Neural progenitor cell (in vitro differentiated cells): ENCODE data around the gene SLC10A3. TPM values are rescaled to one million over a fixed set of nuclear protein-coding genes. Genes with fewer than 3 reads are reported as not detected.

Experiments
- DNase-seq: peaks from one replicate; pipeline ENCODE4 v3.0.0-alpha.2; 2016; ENCODE audit warnings: low spot score
- H2AFZ ChIP-seq: fragments of 200-600 bp; sonication (generic); replicated peaks from 2 replicates; pipeline ENCODE4 v1.6.1; 2016; ENCODE audit warnings: antibody characterized with exemption
- H3F3A ChIP-seq: fragments of 200-600 bp; sonication (generic); 2 replicates; pipeline ENCODE4 v1.6.1; 2016; ENCODE audit warnings: antibody characterized with exemption, low read depth
- H3K27ac ChIP-seq: fragments of 200-600 bp; sonication (generic); 2 replicates; pipeline ENCODE4 v1.5.1; 2016; ENCODE audit warnings: mild to moderate bottlenecking
- H3K27me3 ChIP-seq: fragments of 200-600 bp; sonication (generic); 2 replicates; pipeline ENCODE4 v1.6.1; 2016; ENCODE audit warnings: mild to moderate bottlenecking, moderate library complexity
- H3K36me3 ChIP-seq: fragments of 200-600 bp; sonication (generic); 2 replicates; pipeline ENCODE4 v1.5.1; 2016
- H3K4me1 ChIP-seq: fragments of 200-600 bp; sonication (generic); 2 replicates; pipeline ENCODE4 v1.6.1; 2016; ENCODE audit warnings: mixed run types
- H3K4me2 ChIP-seq: fragments of 200-600 bp; sonication (generic); 2 replicates; pipeline ENCODE4 v1.6.1; 2016
- H3K4me3 ChIP-seq: fragments of 200-600 bp; sonication (generic); 2 replicates; pipeline ENCODE4 v1.5.1; 2016
- H3K79me2 ChIP-seq: fragments of 200-600 bp; sonication (generic); 2 replicates; pipeline ENCODE4 v1.6.1; 2016; ENCODE audit warnings: low read depth
- H3K9ac ChIP-seq: fragments of 200-600 bp; sonication (generic); 2 replicates; pipeline ENCODE4 v1.6.1; 2016
- H3K9me3 ChIP-seq: fragments of 200-600 bp; sonication (generic); 2 replicates; pipeline ENCODE4 v1.5.1; 2016; ENCODE audit warnings: low read depth
- H4K20me1 ChIP-seq: fragments of 200-600 bp; sonication (generic); 2 replicates; pipeline ENCODE4 v1.6.1; 2016; ENCODE audit warnings: low read depth
- H3K27ac Mint-ChIP-seq: 3 replicates; pipeline ENCODE4 v1.8.0; 2021; ENCODE audit warnings: mixed read lengths
- H3K27me3 Mint-ChIP-seq: 2 replicates; pipeline ENCODE4 v1.8.0; 2022; ENCODE audit warnings: low read depth, mild to moderate bottlenecking, inconsistent platforms, moderate library complexity, mixed read lengths; ENCODE audit not compliant: insufficient read depth
- H3K36me3 Mint-ChIP-seq: 3 replicates; pipeline ENCODE4 v1.8.0; 2021; ENCODE audit warnings: mixed read lengths
- H3K4me1 Mint-ChIP-seq: 3 replicates; pipeline ENCODE4 v1.8.0; 2021; ENCODE audit warnings: mixed read lengths
- H3K4me3 Mint-ChIP-seq: 3 replicates; pipeline ENCODE4 v1.8.0; 2021; ENCODE audit warnings: mild to moderate bottlenecking, moderate library complexity, mixed read lengths
- H3K9me3 Mint-ChIP-seq: 3 replicates; pipeline ENCODE4 v1.8.0; 2020; ENCODE audit warnings: mixed read lengths
- CTCF ChIP-seq: fragments of 200-600 bp; sonication (generic); IDR thresholded peaks from 2 replicates; pipeline ENCODE4 v1.5.1; 2017; ENCODE audit warnings: antibody characterized with exemption, mild to moderate bottlenecking
- EZH2 ChIP-seq: fragments of 200-600 bp; sonication (generic); IDR thresholded peaks from 2 replicates; pipeline ENCODE4 v1.6.1; 2017; ENCODE audit warnings: antibody characterized with exemption, mild to moderate bottlenecking, moderate library complexity
- EZH2phosphoT487 ChIP-seq: fragments of 200-600 bp; sonication (generic); IDR thresholded peaks from 2 replicates; pipeline ENCODE4 v1.6.1; 2017; ENCODE audit warnings: antibody characterized with exemption
- total RNA-seq: library from RNA; depleted of rRNA; stranded (reverse); fragments of >200 nt; gene quantifications from 2 replicates; pipeline ENCODE4 v1.2.3, GENCODE V29; 2015; ENCODE audit warnings: low replicate concordance

Gene SLC10A3
- total RNA-seq, 1 donor from 2014 or later = 3.5 TPM

GRCh38 chrX:154534526-154535322 lies 44.3 kb upstream of the SLC10A3 start:
- no peak overlapping the region for H3K27ac Mint-ChIP-seq
- Histone ChIP-seq H3K4me1 (no peaks in the 10 kb centered on the region), H3K36me3 (no peaks in the 10 kb centered on the region), H3K4me2 (no peak overlapping the region), H4K20me1 (no peaks in the 10 kb centered on the region), H3F3A (no peaks in the 10 kb centered on the region), H3K4me3 (no peak overlapping the region), H3K79me2 (no peaks in the 10 kb centered on the region), H3K9me3 (no peaks in the 10 kb centered on the region), H3K27me3 (no peaks in the 10 kb centered on the region), H3K9ac (no peak overlapping the region), H2AFZ (no peak overlapping the region), H3K27ac (no peak overlapping the region)
- H3K4me3 Mint-ChIP-seq = no peak overlapping the region
- TF ChIP-seq EZH2 = no peak
- peak; percentile 84 for TF ChIP-seq CTCF
- DNase-seq = peak; percentile 92
- H3K27me3 Mint-ChIP-seq = peaks cover 5% of the 10 kb centered on the region
- H3K9me3 Mint-ChIP-seq = peaks cover 14% of the 10 kb centered on the region
- peaks cover 3% of the 10 kb centered on the region for H3K36me3 Mint-ChIP-seq
- no peaks in the 10 kb centered on the region for H3K4me1 Mint-ChIP-seq

DNA sequence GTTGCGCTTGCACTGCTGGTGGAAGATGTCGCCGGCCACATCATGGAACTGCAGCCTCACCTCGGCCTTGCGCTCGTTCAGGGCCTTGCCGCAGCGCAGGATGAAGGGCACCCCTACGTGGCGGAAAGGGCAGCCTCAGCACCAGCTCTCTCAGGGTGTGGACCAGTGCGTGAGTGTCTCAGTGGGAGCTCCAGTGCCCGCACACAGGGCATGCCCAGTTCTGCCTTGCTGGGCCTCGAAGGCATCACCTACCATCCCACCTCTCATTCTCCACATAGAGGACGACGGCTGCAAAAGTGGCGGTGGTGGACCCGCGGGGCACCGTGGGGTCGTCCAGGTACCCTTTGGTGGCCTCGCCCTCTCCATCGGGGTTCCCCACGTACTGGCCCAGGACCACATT lies 42.3 kb upstream of the SLC10A3 start:
- Histone ChIP-seq H3K4me2 (no peak overlapping the region), H3K27me3 (no peaks in the 10 kb centered on the region), H3K9ac (no peak overlapping the region), H2AFZ (no peak overlapping the region), H4K20me1 (no peaks in the 10 kb centered on the region), H3K4me1 (no peaks in the 10 kb centered on the region), H3K4me3 (no peak overlapping the region), H3F3A (no peaks in the 10 kb centered on the region), H3K79me2 (no peaks in the 10 kb centered on the region), H3K36me3 (no peaks in the 10 kb centered on the region), H3K9me3 (no peaks in the 10 kb centered on the region), H3K27ac (no peak overlapping the region)
- H3K4me1 Mint-ChIP-seq = no peaks in the 10 kb centered on the region
- TF ChIP-seq EZH2phosphoT487 (no peak), EZH2 (no peak), CTCF (no peak)
- H3K36me3 Mint-ChIP-seq = peaks cover 3% of the 10 kb centered on the region
- H3K4me3 Mint-ChIP-seq = no peak overlapping the region
- no peak for DNase-seq
- H3K27me3 Mint-ChIP-seq = peaks cover 5% of the 10 kb centered on the region
- no peak overlapping the region for H3K27ac Mint-ChIP-seq
- H3K9me3 Mint-ChIP-seq = peaks cover 9% of the 10 kb centered on the region

DNA sequence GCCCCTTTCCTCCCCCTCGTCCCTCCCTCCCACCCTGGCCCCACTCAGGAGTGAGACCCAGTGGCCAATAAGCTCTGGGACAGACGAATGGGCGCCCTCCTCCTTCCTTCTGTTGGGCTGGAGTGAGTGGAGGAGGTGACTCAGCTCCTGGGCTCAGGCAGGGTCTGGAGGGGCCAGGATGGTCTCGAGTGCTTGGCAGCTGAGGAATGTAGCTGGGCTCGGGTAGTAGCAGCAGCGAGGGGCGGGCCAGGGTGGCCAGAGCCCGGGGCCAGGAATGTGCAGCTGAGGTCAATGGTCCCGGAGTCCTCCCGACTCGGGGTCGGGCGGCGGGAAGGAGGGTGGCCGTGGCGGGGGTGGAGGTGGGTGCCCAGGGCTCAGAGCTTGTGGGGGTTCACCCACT lies 41.2 kb upstream of the SLC10A3 start:
- no peak overlapping the region for H3K4me3 ChIP-seq
- no peaks in the 10 kb centered on the region for H3K36me3 ChIP-seq
- Mint-ChIP-seq H3K4me3 (no peak overlapping the region), H3K9me3 (peaks cover 9% of the 10 kb centered on the region), H3K36me3 (peaks cover 3% of the 10 kb centered on the region), H3K27ac (no peak overlapping the region), H3K4me1 (peaks cover 8% of the 10 kb centered on the region), H3K27me3 (peaks cover 3% of the 10 kb centered on the region)
- H2AFZ ChIP-seq = no peak overlapping the region
- TF ChIP-seq EZH2phosphoT487 = no peak
- TF ChIP-seq EZH2 = no peak
- TF ChIP-seq CTCF = no peak
- H3K9ac ChIP-seq = no peak overlapping the region
- peaks cover 4% of the 10 kb centered on the region for H3F3A ChIP-seq
- H3K27ac ChIP-seq = no peak overlapping the region
- H3K4me1 ChIP-seq = peaks cover 3% of the 10 kb centered on the region
- H3K27me3 ChIP-seq = no peaks in the 10 kb centered on the region
- H4K20me1 ChIP-seq = no peaks in the 10 kb centered on the region
- no peak overlapping the region for H3K4me2 ChIP-seq
- no peaks in the 10 kb centered on the region for H3K79me2 ChIP-seq
- no peak for DNase-seq
- H3K9me3 ChIP-seq = no peaks in the 10 kb centered on the region
